Fibroblast of pulmonary artery (primary cell): ENCODE results near the gene RALGPS1.

Experiments
- DNase-seq: peaks from one replicate; pipeline ENCODE4 v3.0.0-alpha.2; 2010; ENCODE audit warnings: low read depth
- H3K4me3 ChIP-seq: replicated peaks from 2 replicates; pipeline ENCODE4 v1.5.1; 2011; ENCODE audit warnings: low read depth, mild to moderate bottlenecking, control low read depth, low read length, moderate library complexity
- CTCF ChIP-seq: IDR thresholded peaks from 2 replicates; pipeline ENCODE4 v1.5.1; 2011; ENCODE audit warnings: mild to moderate bottlenecking, control low read depth, low read length, inconsistent platforms; ENCODE audit errors: missing control alignments

The RALGPS1 gene

GRCh38 chr9:127264462-127265219 lies 350.1 kb downstream of the RALGPS1 start, which contains the start of gene GARNL3:
GARNL3 (plus strand) TSS chr9:127264774; CDS start chr9:127264878, 104 bp downstream.
- H3K4me3 ChIP-seq = no peak within 1 kb of the TSS
- no peak for TF ChIP-seq CTCF
- DNase-seq = no peak

GRCh38 chr9:127267793-127268525 lies 353.4 kb downstream of the RALGPS1 start:
- TF ChIP-seq CTCF = no peak
- DNase-seq = no peak
- no peak overlapping the region for H3K4me3 ChIP-seq

- no peak for TF ChIP-seq CTCF
- no peak for DNase-seq
- H3K4me3 ChIP-seq = no peak overlapping the region
These were observed 354.9 kb downstream of the RALGPS1 start for GRCh38 chr9:127269449-127269848.
